NK-92 (cell line): ENCODE results near the gene DYTN.
"Not testable (repeated sequence)": the region's sequence is repeated elsewhere in the genome, so short reads cannot be mapped to it uniquely, and the experiment has no call there.

ENCODE experiments used
- DNase-seq: peaks from one replicate; lab custom pipeline; 2025; ENCODE audit not compliant: unreplicated experiment; lab: John Stamatoyannopoulos, UW

DYTN gene, protein sequence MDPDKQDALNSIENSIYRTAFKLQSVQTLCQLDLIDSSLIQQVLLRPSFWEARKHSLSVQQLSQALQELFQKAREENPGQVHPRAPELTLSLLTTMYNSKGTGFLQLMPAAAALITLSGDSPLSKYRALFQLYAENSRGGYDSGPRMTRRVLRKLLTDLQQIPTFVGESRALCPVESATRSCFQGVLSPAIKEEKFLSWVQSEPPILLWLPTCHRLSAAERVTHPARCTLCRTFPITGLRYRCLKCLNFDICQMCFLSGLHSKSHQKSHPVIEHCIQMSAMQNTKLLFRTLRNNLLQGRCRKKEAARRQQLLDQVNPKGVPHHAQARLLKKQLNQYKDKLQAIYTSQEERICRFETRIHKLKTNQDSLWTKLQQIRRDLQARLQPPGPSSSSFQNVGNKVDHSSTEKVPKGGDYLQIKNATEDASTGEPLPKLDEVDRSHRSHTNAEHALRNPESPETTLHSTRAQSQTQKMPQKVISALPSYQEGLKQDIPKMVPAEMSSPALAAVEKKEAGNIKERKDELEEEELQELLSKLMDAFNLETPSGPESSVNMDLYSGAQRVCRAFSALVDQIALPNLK

DNA sequence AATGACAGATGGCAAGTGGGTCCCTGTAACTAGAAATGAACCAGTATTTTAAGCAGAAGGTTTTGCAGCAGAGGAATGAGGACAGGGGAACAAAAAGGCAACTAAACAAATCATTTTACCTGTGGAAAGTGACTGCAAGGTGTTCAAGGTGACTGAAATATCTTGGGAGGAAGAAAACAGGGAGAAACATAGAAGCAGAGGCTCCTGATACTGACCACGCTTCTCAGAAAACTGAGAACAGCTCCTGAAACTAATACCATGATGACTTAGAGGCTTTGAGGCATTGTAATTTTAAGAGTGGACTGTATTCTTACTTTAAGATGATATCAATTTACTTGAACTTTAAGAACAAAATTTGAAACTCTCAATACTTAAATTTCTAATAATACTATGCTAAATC is at the start of gene DYTN:
DYTN (minus strand) TSS at position 101 of the 400 bp plus-strand sequence. CDS start 117 bp downstream, outside the sequence.
- no peak for DNase-seq

DNA sequence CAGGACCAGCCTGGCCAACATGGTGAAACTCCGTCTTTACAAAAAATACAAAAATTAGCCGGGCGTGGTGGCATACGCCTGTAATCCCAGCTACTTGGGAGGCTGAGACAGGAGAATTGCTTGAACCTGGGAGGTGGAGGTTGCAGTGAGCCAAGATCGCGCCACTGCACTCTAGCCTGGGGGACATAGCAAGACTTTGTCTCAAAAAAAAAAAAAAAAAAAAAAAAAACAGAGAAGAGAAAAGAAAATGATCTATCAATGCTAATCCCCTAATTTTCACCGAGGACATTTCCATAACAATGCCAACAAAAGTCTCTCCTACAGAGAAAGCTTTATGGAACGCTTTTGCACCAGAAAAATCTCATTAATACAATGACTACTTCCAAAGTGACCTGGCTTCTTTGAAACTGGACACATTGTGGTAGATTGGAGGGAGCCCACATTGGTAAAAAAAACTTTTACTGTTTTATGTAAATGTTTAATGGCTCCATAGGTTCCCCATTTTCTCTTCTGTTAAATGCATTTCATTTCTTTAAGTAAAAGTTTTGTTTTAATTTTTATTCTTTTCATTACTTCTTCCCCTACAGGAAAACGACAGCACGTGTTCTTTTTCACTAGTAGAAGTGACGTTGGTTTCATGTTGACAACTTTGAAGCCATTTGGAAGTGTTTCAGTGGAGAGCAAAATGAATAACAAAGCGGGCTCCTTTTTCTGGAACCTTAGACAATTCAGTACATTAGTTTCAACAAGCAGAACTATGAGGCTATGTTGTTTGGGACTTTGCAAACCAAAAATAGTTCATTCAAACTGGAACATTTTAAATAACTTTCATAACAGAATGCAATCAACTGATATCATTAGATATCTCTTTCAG is 48.1 kb upstream of the DYTN start:
- no peak for DNase-seq

DNA sequence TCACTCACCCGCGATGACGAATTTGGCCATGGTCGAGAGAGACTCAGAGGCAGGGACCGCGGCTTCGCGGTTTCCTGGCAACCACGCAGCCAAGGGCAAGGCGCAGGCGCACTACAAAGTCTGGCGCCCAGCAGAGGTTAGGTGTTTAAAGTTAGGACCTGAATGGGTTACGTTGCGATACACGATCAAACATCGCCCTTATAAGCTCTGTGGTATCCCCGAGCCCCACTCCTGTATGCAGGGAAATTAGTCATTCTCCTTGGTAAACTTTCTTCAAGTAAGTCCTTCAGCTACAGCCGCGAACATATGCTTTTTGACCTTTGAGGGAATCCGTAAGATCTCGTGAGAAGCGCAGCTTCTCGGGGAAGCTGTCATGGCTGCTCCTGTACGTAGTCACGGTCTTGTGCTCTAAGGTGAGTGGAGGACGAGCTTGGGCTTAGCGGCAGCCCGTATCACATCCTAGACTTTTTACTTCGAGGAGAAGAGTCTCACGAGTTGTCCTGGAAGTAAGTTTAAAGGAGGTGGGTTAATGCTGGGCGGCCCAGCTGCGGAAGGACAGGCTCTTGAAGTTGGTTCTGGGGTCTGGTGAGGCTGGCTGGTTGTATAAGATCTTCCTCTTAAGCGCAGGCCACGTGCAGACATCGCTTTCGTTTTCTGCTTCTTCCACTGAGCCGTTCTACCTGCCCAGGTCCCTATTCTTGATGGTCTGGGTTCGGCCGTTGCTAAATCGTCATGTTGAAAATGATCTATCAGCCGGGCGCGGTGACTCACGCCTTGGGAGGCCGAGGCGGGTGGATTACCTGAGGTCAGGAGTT is 47.3 kb upstream of the DYTN start, which contains the start of the genes FASTKD2 and MDH1B:
FASTKD2 (plus strand) TSS at position 365 of the 815 bp plus-strand sequence. CDS start 1,088 bp downstream, outside the sequence.
MDH1B (minus strand) TSS at position 87 of the 815 bp plus-strand sequence; CDS start at position 30, 57 bp downstream.
- DNase-seq = peak; percentile 19

DNA sequence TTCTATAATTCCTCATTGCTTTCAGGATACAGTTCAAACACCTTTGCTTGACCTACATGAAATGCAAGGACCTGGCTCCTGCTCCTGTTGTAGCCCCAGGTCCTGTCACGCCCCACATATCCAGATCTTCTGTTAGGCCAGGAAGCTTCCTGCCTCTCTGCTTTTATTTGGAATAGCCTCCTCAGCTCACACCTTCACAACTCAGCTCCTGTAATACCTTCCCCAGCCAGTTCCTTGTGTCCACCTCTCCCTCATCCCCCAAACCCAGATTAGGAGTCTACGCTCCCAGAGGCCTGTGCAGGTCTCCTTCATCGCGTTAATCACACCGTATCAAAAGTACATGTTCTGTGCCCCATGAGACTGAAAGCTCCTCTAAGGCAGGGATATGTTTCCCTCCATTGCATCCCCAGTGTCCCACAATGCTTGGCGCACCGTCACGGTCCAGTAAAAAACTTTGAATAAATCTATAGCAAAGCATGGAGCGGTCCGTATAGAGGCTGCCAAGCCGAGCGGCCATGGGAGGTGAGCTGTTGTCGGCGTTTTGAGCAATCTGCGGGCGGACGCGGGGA is 46.6 kb upstream of the DYTN start:
- DNase-seq = no peak

DNA sequence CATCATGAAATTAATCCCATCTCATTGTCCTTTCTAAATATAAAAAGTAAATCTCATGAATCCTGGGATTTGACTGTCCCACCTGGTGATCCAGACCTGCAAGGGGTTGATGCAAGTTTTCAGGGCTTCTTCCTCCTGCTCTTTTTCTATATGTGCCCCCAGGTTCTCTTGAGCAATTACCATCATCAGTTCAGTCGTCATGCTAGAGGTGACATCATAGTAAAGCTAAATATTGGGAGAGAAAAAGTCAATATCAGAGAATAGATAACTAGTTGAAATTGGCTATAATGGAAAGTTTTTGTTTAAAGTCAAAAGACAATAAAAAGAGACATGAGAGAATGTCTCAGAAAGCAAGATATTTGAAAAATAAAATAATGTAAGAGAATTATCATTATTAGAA is 38.6 kb upstream of the DYTN start:
- no peak for DNase-seq

DNA sequence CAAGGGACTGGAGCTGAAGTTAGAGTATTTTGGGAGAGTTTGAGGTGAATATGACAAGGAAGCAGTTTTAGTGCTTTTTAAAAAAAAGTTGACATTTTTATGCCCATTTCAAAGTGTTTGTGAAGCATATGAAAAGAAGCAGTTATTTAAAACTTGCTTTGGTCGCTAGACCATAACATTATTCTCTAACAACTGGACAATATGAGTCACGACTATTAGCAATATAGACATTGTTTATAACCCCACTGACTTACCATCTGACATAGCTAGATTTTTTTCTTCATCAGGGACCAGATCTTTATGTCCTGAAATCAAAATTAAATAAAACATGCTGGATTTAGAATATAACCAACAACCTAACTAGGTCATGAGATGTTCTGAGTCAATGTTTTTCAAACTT is 22.6 kb upstream of the DYTN start:
- no peak for DNase-seq

DNA sequence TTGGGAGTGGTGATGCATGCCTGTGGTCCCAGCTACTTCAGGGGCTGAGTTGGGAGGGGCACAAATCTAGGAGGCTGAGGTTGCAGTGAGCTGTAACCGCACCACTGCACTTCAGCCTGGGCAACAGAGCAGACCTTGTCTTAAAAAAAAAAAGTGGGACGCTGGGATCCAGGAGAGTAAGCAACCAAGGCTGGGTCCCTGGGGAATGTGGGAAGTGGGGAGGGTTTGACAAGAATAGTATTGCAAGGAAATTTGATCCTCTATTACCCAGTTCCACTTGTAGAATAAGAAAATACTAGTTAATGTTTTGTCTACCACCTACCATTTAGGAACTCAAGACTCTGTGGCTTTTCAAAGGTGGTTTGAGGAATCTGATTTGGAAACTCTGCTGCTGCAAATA is 21.1 kb upstream of the DYTN start:
- DNase-seq = no peak

DNA sequence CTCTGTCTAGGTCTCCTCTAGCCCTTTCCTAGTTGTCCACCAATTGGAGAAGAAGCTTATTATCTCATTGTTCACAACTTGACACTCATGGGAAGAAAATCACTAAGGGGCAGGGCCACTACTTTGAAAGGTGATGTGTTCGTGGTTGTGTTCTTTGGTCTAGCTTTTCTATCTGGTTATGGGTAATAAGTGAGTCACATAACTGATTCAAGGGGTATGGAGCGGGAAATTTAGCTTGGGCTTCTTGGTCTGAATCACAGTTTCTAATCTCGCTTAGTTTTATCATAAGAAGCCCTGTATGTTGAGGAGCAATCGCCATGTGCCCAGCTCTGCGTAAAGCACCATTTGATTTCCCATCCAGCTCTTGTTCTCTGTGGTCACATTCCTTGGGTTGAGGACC is 18.7 kb upstream of the DYTN start:
- no peak for DNase-seq

DNA sequence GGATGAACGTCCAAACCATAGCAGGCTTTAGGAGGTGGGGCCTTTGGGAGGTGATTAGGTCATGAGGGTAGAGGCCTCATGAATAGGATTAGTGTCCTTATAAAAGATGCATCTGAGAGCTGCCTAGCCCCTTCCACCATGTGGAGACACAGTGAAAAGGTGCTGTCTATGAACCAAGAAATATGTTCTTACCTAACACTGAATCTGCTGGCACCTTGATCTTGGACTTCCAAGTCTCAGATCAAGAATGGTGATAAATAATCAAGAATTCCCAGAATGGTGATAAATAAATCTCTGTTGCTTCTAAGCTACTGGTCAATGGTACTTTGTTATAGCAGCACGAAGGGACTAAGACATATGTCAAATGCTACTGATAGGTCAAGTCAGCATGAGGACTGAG is 15.1 kb upstream of the DYTN start:
- DNase-seq = no peak

DNA sequence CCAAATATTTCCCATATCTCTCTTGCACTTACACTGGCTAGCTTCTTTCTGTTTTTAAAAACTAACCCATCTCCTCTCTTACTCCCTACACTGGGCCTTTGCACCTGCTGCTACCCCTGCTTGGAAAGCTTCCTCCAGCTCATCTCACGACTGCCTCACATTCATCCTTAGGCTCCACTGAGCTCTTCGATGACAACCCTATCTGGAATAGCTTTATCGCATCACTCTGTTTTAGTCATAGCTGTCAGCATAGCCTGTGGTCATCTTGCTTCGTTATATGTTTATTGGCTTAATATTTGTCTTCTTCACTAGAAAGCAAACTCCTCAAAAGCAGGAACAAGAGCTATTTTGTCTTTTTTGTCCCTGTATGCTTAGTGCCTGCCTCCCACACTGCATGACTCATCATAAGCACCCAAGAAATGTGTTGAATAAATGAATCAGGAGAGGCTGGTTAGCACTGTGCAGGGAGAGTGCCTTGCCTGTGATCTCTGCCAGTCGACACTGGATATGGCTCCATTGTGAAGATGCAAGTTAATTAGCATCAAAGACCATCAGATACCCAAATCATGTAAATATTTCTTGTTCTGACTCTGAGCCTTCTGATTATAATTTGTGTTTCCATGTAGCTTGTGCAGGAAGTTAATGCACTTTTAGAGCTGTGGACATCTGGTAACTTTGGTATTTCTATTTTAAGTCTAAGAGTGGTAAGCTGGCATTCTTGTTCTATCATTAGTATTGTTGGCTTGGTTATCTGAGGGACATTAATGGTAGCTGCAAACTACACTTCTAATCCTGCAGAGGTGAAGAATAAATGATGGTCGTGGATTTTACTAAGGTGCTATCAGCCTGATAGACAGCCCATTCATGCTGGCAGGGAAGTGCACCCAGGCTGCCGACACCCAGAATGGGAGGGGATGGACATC is 10.3 kb upstream of the DYTN start:
- no peak for DNase-seq

DNA sequence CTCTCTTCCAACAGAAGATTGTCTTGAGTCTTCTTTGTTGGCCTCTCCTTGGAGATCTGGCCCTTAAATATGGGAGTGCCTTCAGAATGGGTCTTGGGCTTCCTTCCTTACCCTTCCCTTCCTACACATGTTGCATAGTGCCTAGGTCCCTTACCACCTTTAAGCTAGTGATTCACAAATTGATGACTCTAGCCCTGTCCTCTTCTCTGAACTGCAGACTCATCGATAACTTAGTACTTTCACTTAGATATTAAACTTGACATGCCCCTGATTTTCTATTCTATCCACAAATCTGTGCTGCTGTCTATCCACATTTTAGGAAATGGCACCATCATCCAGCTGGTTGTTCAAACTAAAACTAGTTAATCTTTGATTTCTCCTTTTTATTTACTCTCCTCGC is 9.1 kb upstream of the DYTN start:
- DNase-seq = no peak

DNA sequence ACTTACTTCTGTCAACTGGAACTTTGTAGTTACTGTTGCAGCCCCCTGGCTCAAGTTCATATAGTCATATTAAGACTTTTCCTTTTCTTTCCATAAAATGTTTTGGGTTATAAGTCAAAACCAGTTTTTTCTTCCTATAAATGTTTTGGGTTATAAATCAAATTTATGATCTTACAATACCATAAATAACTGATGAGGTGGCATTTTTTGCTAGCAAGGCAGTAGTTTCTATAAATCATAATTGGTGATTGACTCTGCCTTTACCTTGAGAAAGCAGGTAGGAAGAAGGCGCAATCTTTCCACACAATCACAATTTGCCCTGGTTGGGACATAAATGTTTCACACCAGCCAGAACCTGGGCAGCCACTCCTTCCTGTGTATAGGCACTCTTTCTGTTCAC is 5.1 kb upstream of the DYTN start:
- no peak for DNase-seq

DNA sequence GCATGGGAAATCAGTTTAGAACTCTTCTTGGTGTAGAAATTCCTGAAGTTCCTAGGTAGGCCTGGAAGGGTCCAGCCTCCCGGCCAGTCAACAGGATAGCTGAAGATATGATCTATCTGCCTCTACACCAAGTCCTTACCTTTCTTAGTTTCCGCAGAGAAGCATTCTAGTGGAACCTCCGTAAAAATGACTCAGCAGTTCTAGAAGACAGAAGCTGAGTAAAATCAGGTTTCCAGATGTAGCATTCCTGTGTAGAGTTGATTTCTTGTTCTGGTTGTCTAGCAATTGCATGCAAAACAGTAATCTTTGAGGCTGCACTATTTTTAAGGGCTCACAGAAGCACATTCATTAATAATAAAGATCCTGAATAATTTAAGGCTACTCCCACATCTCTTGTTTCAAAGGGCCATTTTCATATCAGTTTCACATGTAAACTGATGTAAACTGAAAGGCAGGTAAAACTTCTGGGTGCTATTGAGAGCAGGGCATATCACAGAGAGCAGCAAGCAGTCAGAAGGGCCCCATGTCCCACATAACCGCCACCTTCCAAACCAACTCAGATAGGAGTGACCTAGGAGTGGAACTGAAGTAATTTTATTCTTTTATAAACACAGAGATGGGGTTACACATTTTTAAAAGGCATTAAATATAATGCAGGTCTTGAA is 3.2 kb upstream of the DYTN start:
- DNase-seq = no peak

DNA sequence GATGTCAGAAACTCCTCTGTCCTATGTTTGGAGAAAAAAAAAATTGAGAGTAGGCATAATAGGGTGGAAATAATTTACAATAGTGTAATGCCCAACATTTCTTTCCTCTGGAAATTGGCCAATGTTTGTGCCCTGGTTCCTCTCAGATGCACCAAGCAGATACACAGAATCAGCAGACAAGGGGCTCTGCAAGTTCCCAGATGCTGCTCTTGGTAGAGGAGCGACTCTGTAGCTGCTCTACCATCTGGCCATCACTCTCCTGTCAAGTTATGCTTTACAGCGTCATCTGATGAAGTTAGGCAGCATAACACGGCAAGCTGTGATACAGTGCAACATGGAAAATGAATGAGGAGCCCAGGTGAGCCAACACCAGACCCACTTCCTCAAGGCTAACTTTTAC is 1.6 kb downstream of the DYTN start:
- DNase-seq = no peak

DNA sequence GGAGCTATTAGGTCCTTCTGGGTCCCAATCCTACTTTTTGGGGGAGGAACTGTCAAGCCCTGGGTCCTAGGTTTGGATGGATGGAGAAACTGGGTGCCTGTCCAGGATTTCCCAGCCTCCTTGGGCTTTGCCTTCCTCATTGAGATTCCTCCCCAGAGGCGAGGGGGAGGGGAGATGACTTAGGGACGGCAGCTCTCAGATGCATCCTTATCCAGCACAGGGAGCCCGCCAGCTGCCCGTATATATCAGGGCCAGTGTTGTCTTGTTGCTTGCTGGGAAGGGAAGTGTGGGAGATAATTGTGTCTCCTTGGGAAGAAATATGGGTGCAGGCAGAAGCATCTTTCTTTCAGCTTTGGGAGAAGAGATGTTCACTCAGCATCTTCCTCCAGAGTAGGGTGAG is 3.0 kb downstream of the DYTN start:
- not testable (repeated sequence) for DNase-seq

DNA sequence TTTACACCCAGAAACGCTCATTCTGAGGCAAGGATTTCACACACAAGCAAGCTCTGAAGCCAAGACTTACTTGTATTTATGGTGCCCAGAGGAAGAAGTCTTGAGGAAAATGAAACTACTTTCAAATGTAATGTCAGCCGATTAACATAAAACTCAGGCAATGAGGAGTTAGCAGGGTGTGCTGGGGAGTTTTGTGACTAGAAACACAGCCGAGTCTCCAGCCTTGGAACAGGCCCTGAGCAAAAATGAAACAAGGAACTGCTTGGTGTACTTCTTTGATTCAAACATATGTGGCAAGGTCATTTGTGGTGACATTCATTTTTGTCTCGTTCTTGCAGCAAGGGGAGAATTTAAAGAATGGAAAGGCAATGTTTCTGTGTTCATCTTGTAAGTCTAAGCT is 4.5 kb downstream of the DYTN start:
- DNase-seq = no peak

DNA sequence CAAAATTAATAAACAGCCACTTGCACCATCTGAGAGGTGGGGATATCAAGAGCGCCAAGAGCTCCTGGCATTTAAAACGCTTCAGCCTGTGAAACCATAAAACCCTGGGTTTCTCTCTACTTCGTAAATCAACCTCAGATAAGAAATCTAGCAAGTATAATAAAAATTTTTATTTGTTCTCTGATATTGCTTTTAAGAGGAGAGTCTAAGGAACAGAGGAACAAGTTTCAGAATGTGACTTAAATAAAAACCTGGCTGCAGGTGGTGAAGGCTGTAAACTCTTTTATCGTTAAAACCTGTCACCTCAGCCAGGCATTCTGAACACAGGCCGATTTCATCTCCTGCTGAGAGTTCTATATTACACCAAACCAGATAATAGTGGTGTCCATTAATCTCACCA is 9.9 kb downstream of the DYTN start:
- DNase-seq = no peak

DNA sequence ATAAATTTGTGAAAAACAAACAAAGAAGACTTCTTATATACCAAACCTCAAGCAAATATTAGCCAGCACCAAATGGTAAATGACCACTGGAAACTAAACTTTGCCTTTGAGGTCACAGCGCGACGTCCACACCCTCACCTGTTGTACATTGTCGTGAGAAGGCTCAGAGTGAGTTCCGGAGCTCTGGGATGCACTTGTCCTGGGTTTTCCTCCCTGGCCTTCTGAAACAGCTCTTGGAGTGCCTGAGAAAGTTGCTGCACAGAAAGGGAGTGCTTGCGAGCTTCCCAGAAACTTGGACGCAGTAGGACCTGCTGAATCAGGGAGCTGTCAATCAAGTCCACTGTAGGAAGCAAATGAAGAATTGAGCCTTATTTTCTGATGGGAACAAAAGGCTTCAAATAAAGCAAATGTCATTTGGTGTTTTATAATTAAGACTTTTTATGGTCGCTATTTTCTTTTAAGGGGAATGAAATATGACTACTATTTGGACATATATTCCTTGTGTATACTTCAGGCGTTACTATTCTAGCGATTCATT is 11.0 kb downstream of the DYTN start:
- DNase-seq = no peak
